Measurements from ENCODE around the gene NCAPG2.

DNA sequence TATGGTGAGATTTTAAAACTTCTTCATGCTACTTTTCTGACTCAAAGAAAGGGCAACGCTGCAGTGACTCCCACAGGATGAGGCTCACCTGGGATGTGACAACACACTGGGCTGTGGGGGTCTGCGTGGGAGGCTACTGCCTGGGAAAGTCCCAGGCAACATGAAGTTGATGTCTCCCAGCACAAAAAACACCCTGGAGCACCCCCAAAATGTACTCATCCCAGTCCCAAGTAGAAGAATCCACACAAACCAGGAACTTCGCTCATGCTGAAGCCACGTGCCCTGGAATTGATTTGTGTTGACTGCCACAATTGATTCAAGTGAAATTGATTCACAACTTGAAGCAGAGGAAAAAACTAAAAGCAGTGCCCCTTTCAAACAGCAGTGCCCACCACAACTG is 92.1 kb downstream of the NCAPG2 start:
- TF ChIP-seq, protein P1, sequence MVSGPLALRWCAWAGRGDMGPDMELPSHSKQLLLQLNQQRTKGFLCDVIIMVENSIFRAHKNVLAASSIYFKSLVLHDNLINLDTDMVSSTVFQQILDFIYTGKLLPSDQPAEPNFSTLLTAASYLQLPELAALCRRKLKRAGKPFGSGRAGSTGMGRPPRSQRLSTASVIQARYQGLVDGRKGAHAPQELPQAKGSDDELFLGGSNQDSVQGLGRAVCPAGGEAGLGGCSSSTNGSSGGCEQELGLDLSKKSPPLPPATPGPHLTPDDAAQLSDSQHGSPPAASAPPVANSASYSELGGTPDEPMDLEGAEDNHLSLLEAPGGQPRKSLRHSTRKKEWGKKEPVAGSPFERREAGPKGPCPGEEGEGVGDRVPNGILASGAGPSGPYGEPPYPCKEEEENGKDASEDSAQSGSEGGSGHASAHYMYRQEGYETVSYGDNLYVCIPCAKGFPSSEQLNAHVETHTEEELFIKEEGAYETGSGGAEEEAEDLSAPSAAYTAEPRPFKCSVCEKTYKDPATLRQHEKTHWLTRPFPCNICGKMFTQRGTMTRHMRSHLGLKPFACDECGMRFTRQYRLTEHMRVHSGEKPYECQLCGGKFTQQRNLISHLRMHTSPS (CRISPR knock-in tag; IDR thresholded peaks at IDR 0.05; ENCODE audit: low read depth) = no peak
- TF ChIP-seq SOX6 (IDR thresholded peaks at IDR 0.05) (no peak), SOX6 (CRISPR knock-in tag; IDR thresholded peaks at IDR 0.05) (no peak), GABPA (IDR thresholded peaks at IDR 0.05; ENCODE audit: low read depth, low read length) (no peak), GABPA (CRISPR knock-in tag; IDR thresholded peaks at IDR 0.05; ENCODE audit: low read depth) (no peak), RELA (CRISPR knock-in tag; IDR thresholded peaks at IDR 0.05) (no peak), ZNF460 (CRISPR knock-in tag; IDR thresholded peaks at IDR 0.05; ENCODE audit: borderline replicate concordance) (no peak)
- TF ChIP-seq, protein P2, sequence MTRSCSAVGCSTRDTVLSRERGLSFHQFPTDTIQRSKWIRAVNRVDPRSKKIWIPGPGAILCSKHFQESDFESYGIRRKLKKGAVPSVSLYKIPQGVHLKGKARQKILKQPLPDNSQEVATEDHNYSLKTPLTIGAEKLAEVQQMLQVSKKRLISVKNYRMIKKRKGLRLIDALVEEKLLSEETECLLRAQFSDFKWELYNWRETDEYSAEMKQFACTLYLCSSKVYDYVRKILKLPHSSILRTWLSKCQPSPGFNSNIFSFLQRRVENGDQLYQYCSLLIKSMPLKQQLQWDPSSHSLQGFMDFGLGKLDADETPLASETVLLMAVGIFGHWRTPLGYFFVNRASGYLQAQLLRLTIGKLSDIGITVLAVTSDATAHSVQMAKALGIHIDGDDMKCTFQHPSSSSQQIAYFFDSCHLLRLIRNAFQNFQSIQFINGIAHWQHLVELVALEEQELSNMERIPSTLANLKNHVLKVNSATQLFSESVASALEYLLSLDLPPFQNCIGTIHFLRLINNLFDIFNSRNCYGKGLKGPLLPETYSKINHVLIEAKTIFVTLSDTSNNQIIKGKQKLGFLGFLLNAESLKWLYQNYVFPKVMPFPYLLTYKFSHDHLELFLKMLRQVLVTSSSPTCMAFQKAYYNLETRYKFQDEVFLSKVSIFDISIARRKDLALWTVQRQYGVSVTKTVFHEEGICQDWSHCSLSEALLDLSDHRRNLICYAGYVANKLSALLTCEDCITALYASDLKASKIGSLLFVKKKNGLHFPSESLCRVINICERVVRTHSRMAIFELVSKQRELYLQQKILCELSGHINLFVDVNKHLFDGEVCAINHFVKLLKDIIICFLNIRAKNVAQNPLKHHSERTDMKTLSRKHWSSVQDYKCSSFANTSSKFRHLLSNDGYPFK (CRISPR knock-in tag; IDR thresholded peaks at IDR 0.05; ENCODE audit: borderline replicate concordance) = no peak
- TF ChIP-seq, protein P3, sequence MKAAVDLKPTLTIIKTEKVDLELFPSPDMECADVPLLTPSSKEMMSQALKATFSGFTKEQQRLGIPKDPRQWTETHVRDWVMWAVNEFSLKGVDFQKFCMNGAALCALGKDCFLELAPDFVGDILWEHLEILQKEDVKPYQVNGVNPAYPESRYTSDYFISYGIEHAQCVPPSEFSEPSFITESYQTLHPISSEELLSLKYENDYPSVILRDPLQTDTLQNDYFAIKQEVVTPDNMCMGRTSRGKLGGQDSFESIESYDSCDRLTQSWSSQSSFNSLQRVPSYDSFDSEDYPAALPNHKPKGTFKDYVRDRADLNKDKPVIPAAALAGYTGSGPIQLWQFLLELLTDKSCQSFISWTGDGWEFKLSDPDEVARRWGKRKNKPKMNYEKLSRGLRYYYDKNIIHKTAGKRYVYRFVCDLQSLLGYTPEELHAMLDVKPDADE (CRISPR knock-in tag; IDR thresholded peaks at IDR 0.05) = no peak

Measured in HepG2 (cell line).